ENCODE data around the gene DDRGK1. TPM values are rescaled to one million over a fixed set of nuclear protein-coding genes. Genes with fewer than 3 reads are reported as not detected.
"Not testable (repeated sequence)": the region's sequence is repeated elsewhere in the genome, so short reads cannot be mapped to it uniquely, and the experiment has no call there.

Gene DDRGK1
- total RNA-seq, 1 donor from 2014 or later, result 61.6 TPM

GRCh38 chr20:3223994-3224680 is 19.7 kb upstream of the DDRGK1 start:
- no peak overlapping the region for H3K27ac Mint-ChIP-seq

GRCh38 chr20:3223651-3223993 is 19.1 kb upstream of the DDRGK1 start:
- peaks cover 5% of the 10 kb centered on the region for H3K36me3 Mint-ChIP-seq
- H3K4me1 Mint-ChIP-seq (ENCODE audit: unreplicated experiment), result no peaks in the 10 kb centered on the region
- no peak overlapping the region for H3K27ac Mint-ChIP-seq
- no peaks in the 10 kb centered on the region for H3K27me3 Mint-ChIP-seq
- no peak overlapping the region for H3K4me3 Mint-ChIP-seq
- no peak for DNase-seq (ENCODE audit: extremely low spot score, unreplicated experiment)
- H3K9me3 Mint-ChIP-seq, result no peaks in the 10 kb centered on the region
- TF ChIP-seq CTCF (conservative IDR thresholded peaks at IDR 0.05), result no peak

More at GRCh38 chr20:3223994-3224680, 19.7 kb upstream of the DDRGK1 start:
- Mint-ChIP-seq H3K4me1 (ENCODE audit: unreplicated experiment) (no peaks in the 10 kb centered on the region), H3K9me3 (no peaks in the 10 kb centered on the region), H3K27me3 (no peaks in the 10 kb centered on the region), H3K36me3 (peaks cover 5% of the 10 kb centered on the region), H3K4me3 (no peak overlapping the region)
- TF ChIP-seq CTCF (conservative IDR thresholded peaks at IDR 0.05), result no peak
- DNase-seq (ENCODE audit: extremely low spot score, unreplicated experiment), result no peak

- Mint-ChIP-seq H3K36me3 (peaks cover 5% of the 10 kb centered on the region), H3K27me3 (no peaks in the 10 kb centered on the region), H3K27ac (no peak overlapping the region), H3K4me3 (no peak overlapping the region), H3K9me3 (no peaks in the 10 kb centered on the region), H3K4me1 (ENCODE audit: unreplicated experiment) (no peaks in the 10 kb centered on the region)
- TF ChIP-seq CTCF (conservative IDR thresholded peaks at IDR 0.05), result no peak
- DNase-seq (ENCODE audit: extremely low spot score, unreplicated experiment), result no peak
These were observed 18.4 kb upstream of the DDRGK1 start for GRCh38 chr20:3222635-3223600.

GRCh38 chr20:3221398-3222226 is 17.1 kb upstream of the DDRGK1 start:
- no peak overlapping the region for H3K27ac Mint-ChIP-seq
- TF ChIP-seq CTCF (conservative IDR thresholded peaks at IDR 0.05), result no peak
- H3K4me1 Mint-ChIP-seq (ENCODE audit: unreplicated experiment), result no peaks in the 10 kb centered on the region
- no peaks in the 10 kb centered on the region for H3K27me3 Mint-ChIP-seq
- H3K9me3 Mint-ChIP-seq, result no peaks in the 10 kb centered on the region
- no peak overlapping the region for H3K4me3 Mint-ChIP-seq
- no peak for DNase-seq (ENCODE audit: extremely low spot score, unreplicated experiment)
- peaks cover 5% of the 10 kb centered on the region for H3K36me3 Mint-ChIP-seq

GRCh38 chr20:3218307-3218988 is 14.0 kb upstream of the DDRGK1 start:
- no peak overlapping the region for H3K27ac Mint-ChIP-seq
- H3K36me3 Mint-ChIP-seq, result peaks cover 5% of the 10 kb centered on the region
- peak; percentile 79 for DNase-seq (ENCODE audit: extremely low spot score, unreplicated experiment)
- no peaks in the 10 kb centered on the region for H3K9me3 Mint-ChIP-seq
- H3K4me3 Mint-ChIP-seq, result no peak overlapping the region
- no peaks in the 10 kb centered on the region for H3K27me3 Mint-ChIP-seq
- no peaks in the 10 kb centered on the region for H3K4me1 Mint-ChIP-seq (ENCODE audit: unreplicated experiment)
- TF ChIP-seq CTCF (conservative IDR thresholded peaks at IDR 0.05), result peak; percentile 97

GRCh38 chr20:3215359-3215917 is 11.0 kb upstream of the DDRGK1 start:
- DNase-seq (ENCODE audit: extremely low spot score, unreplicated experiment); H3K36me3 Mint-ChIP-seq; H3K4me3 Mint-ChIP-seq; H3K4me1 Mint-ChIP-seq (ENCODE audit: unreplicated experiment); H3K27me3 Mint-ChIP-seq; H3K27ac Mint-ChIP-seq; H3K9me3 Mint-ChIP-seq: not testable (repeated sequence)

All from type B pancreatic cell (in vitro differentiated cells).